CD4-positive, CD25-positive, alpha-beta regulatory T cell (primary cell): Measurements from ENCODE around the gene AREL1. TPM values are rescaled to one million over a fixed set of nuclear protein-coding genes. Genes with fewer than 3 reads are reported as not detected.

Source experiments
- ATAC-seq, 2 donors: fragments of 150-1000 bp; cut with Tn5 transposase; one replicate each; pipeline ENCODE4 v1.10.0; 2021; ENCODE audit warnings: low read depth in 2 of 2, moderate number of reproducible peaks in 2 of 2, moderate library complexity in 1 of 2
- DNase-seq, 3 donors: peaks; one replicate each; pipeline versions ENCODE4 v3.0.0 to v3.0.0-alpha.2; 2012 to 2022; ENCODE audit warnings: mixed read lengths in 1 of 3
- H3K27ac ChIP-seq: one replicate; pipeline ENCODE4 v1.7.0; 2013; ENCODE audit warnings: mild to moderate bottlenecking, low read length; ENCODE audit not compliant: insufficient read depth, poor library complexity, severe bottlenecking
- H3K27me3 ChIP-seq: one replicate; pipeline ENCODE4 v1.7.0; 2013; ENCODE audit warnings: low read length; ENCODE audit not compliant: control insufficient read depth, insufficient read depth
- H3K36me3 ChIP-seq: one replicate; pipeline ENCODE4 v1.7.0; 2013; ENCODE audit warnings: mild to moderate bottlenecking, low read length, moderate library complexity; ENCODE audit not compliant: control insufficient read depth, insufficient read depth
- H3K4me1 ChIP-seq: 2 replicates; pipeline ENCODE4 v1.7.0; 2013; ENCODE audit warnings: mild to moderate bottlenecking, low read length; ENCODE audit not compliant: insufficient read depth, control insufficient read depth, poor library complexity, severe bottlenecking
- H3K4me3 ChIP-seq: one replicate; pipeline ENCODE4 v1.7.0; 2013; ENCODE audit warnings: low read depth, mild to moderate bottlenecking, low read length, moderate library complexity
- H3K9me3 ChIP-seq, 2 experiments: 1 replicate in 1 of 2; 2 replicates in 1 of 2; pipeline ENCODE4 v1.7.0; 2013; ENCODE audit warnings: low read length in 2 of 2, mild to moderate bottlenecking in 1 of 2, moderate library complexity in 1 of 2; ENCODE audit not compliant: control insufficient read depth in 2 of 2
- H3K27ac Mint-ChIP-seq, 3 donors: one replicate each; pipeline ENCODE4 v1.8.0; 2020 to 2022; ENCODE audit warnings: mild to moderate bottlenecking in 3 of 3, mixed read lengths in 3 of 3, moderate library complexity in 2 of 3
- H3K27me3 Mint-ChIP-seq: one replicate; pipeline ENCODE4 v1.8.0; 2022; ENCODE audit warnings: mild to moderate bottlenecking, mixed read lengths
- H3K36me3 Mint-ChIP-seq: one replicate; pipeline ENCODE4 v1.8.0; 2020; ENCODE audit warnings: mixed read lengths
- H3K4me1 Mint-ChIP-seq, 4 donors: one replicate each; pipeline ENCODE4 v1.8.0; 2020 to 2022; ENCODE audit warnings: mixed read lengths in 4 of 4, mild to moderate bottlenecking in 1 of 4
- H3K4me3 Mint-ChIP-seq, 4 donors: one replicate each; pipeline ENCODE4 v1.8.0; 2020 to 2022; ENCODE audit warnings: mild to moderate bottlenecking in 4 of 4, mixed read lengths in 4 of 4, moderate library complexity in 3 of 4
- H3K9me3 Mint-ChIP-seq, 7 donors: one replicate each; pipeline ENCODE4 v1.8.0; 2020 to 2022; ENCODE audit warnings: mixed read lengths in 7 of 7, mild to moderate bottlenecking in 3 of 7, moderate library complexity in 2 of 7
- polyA plus RNA-seq, 4 donors: library from polyadenylated mRNA; unstranded; fragments of 300-500 nt; fragmentation: Illumina TruSeq; gene quantifications; one replicate each; pipeline ENCODE4 v1.2.3, GENCODE V29; 2021
- total RNA-seq: library from RNA; stranded (reverse); gene quantifications from one replicate; pipeline ENCODE4 v1.2.3, GENCODE V29; 2022

The AREL1 gene
- total and polyA plus RNA-seq, 5 donors from 2014 or later, result 18.3 to 47.0 (median 22.2) TPM

- no peak for ATAC-seq
- H3K4me3 ChIP-seq, result no peak overlapping the region
- Mint-ChIP-seq H3K27ac (no peak overlapping the region), H3K4me3 (no peak overlapping the region), H3K36me3 (peaks cover 31% of the 10 kb centered on the region), H3K27me3 (no peaks in the 10 kb centered on the region), H3K9me3 (peaks cover 0 to 5% (median 4%) of the 10 kb centered on the region in 7 donors), H3K4me1 (peaks cover 11 to 42% (median 31%) of the 10 kb centered on the region in 4 donors)
- no peaks in the 10 kb centered on the region for H3K27me3 ChIP-seq
- no peak overlapping the region for H3K27ac ChIP-seq
- DNase-seq, result no peak
- H3K36me3 ChIP-seq, result peaks cover 8% of the 10 kb centered on the region
- H3K4me1 ChIP-seq, result no peaks in the 10 kb centered on the region
- peaks cover 0 to 9% of the 10 kb centered on the region in 2 experiments for H3K9me3 ChIP-seq
Observed at GRCh38 chr14:74697976-74698375, 14.9 kb downstream of the AREL1 start.

GRCh38 chr14:74697543-74697942, 15.3 kb downstream of the AREL1 start:
- Mint-ChIP-seq H3K4me1 (peaks cover 11 to 38% (median 28%) of the 10 kb centered on the region in 4 donors), H3K36me3 (peaks cover 27% of the 10 kb centered on the region), H3K4me3 (no peak overlapping the region), H3K27me3 (no peaks in the 10 kb centered on the region), H3K9me3 (peaks cover 0 to 3% (median 0%) of the 10 kb centered on the region in 7 donors), H3K27ac (no peak overlapping the region)
- Histone ChIP-seq H3K27me3 (no peaks in the 10 kb centered on the region), H3K4me3 (no peak overlapping the region), H3K4me1 (no peaks in the 10 kb centered on the region), H3K9me3 (peaks cover 0 to 5% of the 10 kb centered on the region in 2 experiments), H3K36me3 (peaks cover 10% of the 10 kb centered on the region), H3K27ac (no peak overlapping the region)
- ATAC-seq, result no peak
- DNase-seq, result no peak

GRCh38 chr14:74697011-74697410, 15.9 kb downstream of the AREL1 start:
- Histone ChIP-seq H3K27ac (no peak overlapping the region), H3K27me3 (no peaks in the 10 kb centered on the region), H3K4me1 (no peaks in the 10 kb centered on the region), H3K9me3 (no peaks in the 10 kb centered on the region), H3K4me3 (no peak overlapping the region), H3K36me3 (peaks cover 11% of the 10 kb centered on the region)
- no peak for ATAC-seq
- H3K9me3 Mint-ChIP-seq, result peaks cover 0 to 3% (median 0%) of the 10 kb centered on the region in 7 donors
- peaks cover 32% of the 10 kb centered on the region for H3K36me3 Mint-ChIP-seq
- DNase-seq, result no peak
- H3K27me3 Mint-ChIP-seq, result no peaks in the 10 kb centered on the region
- H3K4me1 Mint-ChIP-seq, result peaks cover 11 to 37% (median 28%) of the 10 kb centered on the region in 4 donors
- H3K27ac Mint-ChIP-seq, result no peak overlapping the region
- H3K4me3 Mint-ChIP-seq, result no peak overlapping the region

- Mint-ChIP-seq H3K36me3 (peaks cover 29% of the 10 kb centered on the region), H3K9me3 (no peaks in the 10 kb centered on the region), H3K4me1 (peaks cover 11 to 28% (median 20%) of the 10 kb centered on the region in 4 donors), H3K27me3 (no peaks in the 10 kb centered on the region), H3K27ac (no peak overlapping the region), H3K4me3 (no peak overlapping the region)
- Histone ChIP-seq H3K9me3 (no peaks in the 10 kb centered on the region), H3K27me3 (no peaks in the 10 kb centered on the region), H3K36me3 (peaks cover 20% of the 10 kb centered on the region), H3K4me1 (no peaks in the 10 kb centered on the region), H3K27ac (no peak overlapping the region), H3K4me3 (no peak overlapping the region)
- ATAC-seq (no peak), DNase-seq (no peak)
Observed at GRCh38 chr14:74695406-74695805, 17.5 kb downstream of the AREL1 start.

- no peak for ATAC-seq
Observed at GRCh38 chr14:74693191-74693590, 19.7 kb downstream of the AREL1 start.

GRCh38 chr14:74691456-74691855, 21.4 kb downstream of the AREL1 start:
- Mint-ChIP-seq H3K27me3 (no peaks in the 10 kb centered on the region), H3K4me3 (no peak overlapping the region), H3K27ac (peak overlapping the region in 1 of 3 donors; percentile 5), H3K4me1 (peaks cover 7 to 11% (median 10%) of the 10 kb centered on the region in 4 donors), H3K36me3 (peaks cover 30% of the 10 kb centered on the region), H3K9me3 (no peaks in the 10 kb centered on the region)
- peaks cover 34% of the 10 kb centered on the region for H3K36me3 ChIP-seq
- H3K27ac ChIP-seq, result no peak overlapping the region
- no peaks in the 10 kb centered on the region for H3K4me1 ChIP-seq
- H3K27me3 ChIP-seq, result no peaks in the 10 kb centered on the region
- H3K4me3 ChIP-seq, result no peak overlapping the region
- H3K9me3 ChIP-seq, result no peaks in the 10 kb centered on the region
- no peak for ATAC-seq
- no peak for DNase-seq

More at GRCh38 chr14:74693191-74693590, 19.7 kb downstream of the AREL1 start:
- Histone ChIP-seq H3K36me3 (peaks cover 31% of the 10 kb centered on the region), H3K27ac (no peak overlapping the region), H3K4me1 (no peaks in the 10 kb centered on the region), H3K9me3 (no peaks in the 10 kb centered on the region), H3K27me3 (no peaks in the 10 kb centered on the region), H3K4me3 (no peak overlapping the region)
- H3K4me1 Mint-ChIP-seq, result peaks cover 9 to 15% (median 13%) of the 10 kb centered on the region in 4 donors
- H3K27ac Mint-ChIP-seq, result no peak overlapping the region
- H3K36me3 Mint-ChIP-seq, result peaks cover 37% of the 10 kb centered on the region
- no peaks in the 10 kb centered on the region for H3K27me3 Mint-ChIP-seq
- H3K4me3 Mint-ChIP-seq, result no peak overlapping the region
- no peak for DNase-seq
- H3K9me3 Mint-ChIP-seq, result no peaks in the 10 kb centered on the region

GRCh38 chr14:74685921-74686678, 26.8 kb downstream of the AREL1 start:
- Mint-ChIP-seq H3K27me3 (no peaks in the 10 kb centered on the region), H3K36me3 (peaks cover 45% of the 10 kb centered on the region), H3K27ac (peak overlapping the region in 2 of 3 donors; percentile 14 to 15), H3K9me3 (no peaks in the 10 kb centered on the region), H3K4me3 (no peak overlapping the region), H3K4me1 (peaks cover 9 to 22% (median 16%) of the 10 kb centered on the region in 4 donors)
- H3K9me3 ChIP-seq, result no peaks in the 10 kb centered on the region
- H3K4me1 ChIP-seq, result peaks cover 5% of the 10 kb centered on the region
- no peak overlapping the region for H3K4me3 ChIP-seq
- no peak overlapping the region for H3K27ac ChIP-seq
- DNase-seq (no peak), ATAC-seq (no peak)
- H3K36me3 ChIP-seq, result peaks cover 73% of the 10 kb centered on the region
- H3K27me3 ChIP-seq, result no peaks in the 10 kb centered on the region

GRCh38 chr14:74685056-74685455, 27.8 kb downstream of the AREL1 start:
- Histone ChIP-seq H3K27ac (no peak overlapping the region), H3K4me3 (no peak overlapping the region), H3K4me1 (peaks cover 5% of the 10 kb centered on the region), H3K36me3 (peaks cover 64% of the 10 kb centered on the region), H3K9me3 (no peaks in the 10 kb centered on the region), H3K27me3 (no peaks in the 10 kb centered on the region)
- no peak for ATAC-seq
- Mint-ChIP-seq H3K9me3 (no peaks in the 10 kb centered on the region), H3K4me1 (peaks cover 9 to 22% (median 16%) of the 10 kb centered on the region in 4 donors), H3K27me3 (no peaks in the 10 kb centered on the region), H3K27ac (peak overlapping the region; percentile 28 to 53 (median 42)), H3K4me3 (no peak overlapping the region), H3K36me3 (peaks cover 47% of the 10 kb centered on the region)
- no peak for DNase-seq
